Activated CD4-positive, alpha-beta memory T cell treated with anti-CD3 and anti-CD28 coated beads, Interleukin-2, amount 10 ng/mL, durations not matched to agents 7 days and 5 days (primary cell): ENCODE measurements around the gene EEF1E1. TPM values are rescaled to one million over a fixed set of nuclear protein-coding genes. Genes with fewer than 3 reads are reported as not detected.

Experiments used
- CTCF ChIA-PET: fragments of 350-600 bp; sonication (Branson Sonifier 250); formaldehyde crosslinking; loops from one replicate; lab custom pipeline; 2021; ENCODE audit warnings: antibody characterized with exemption, inconsistent platforms; lab: Charles Lee
- POLR2A ChIA-PET: fragments of 350-600 bp; sonication (Branson Sonifier 250); formaldehyde crosslinking; loops from one replicate; lab custom pipeline; 2021; ENCODE audit warnings: antibody characterized with exemption; lab: Charles Lee
- DNase-seq: peaks from one replicate; pipeline ENCODE4 v3.0.0-alpha.2; 2020
- H3K27ac Mint-ChIP-seq: one replicate; pipeline ENCODE4 v1.8.0; 2021; ENCODE audit warnings: mild to moderate bottlenecking, mixed read lengths
- H3K27me3 Mint-ChIP-seq: one replicate; pipeline ENCODE4 v1.8.0; 2021; ENCODE audit warnings: mixed read lengths
- H3K36me3 Mint-ChIP-seq: one replicate; pipeline ENCODE4 v1.8.0; 2021; ENCODE audit warnings: low read depth, mixed read lengths
- H3K4me1 Mint-ChIP-seq: one replicate; pipeline ENCODE4 v1.8.0; 2021; ENCODE audit warnings: mixed read lengths
- H3K4me3 Mint-ChIP-seq: one replicate; pipeline ENCODE4 v1.8.0; 2021; ENCODE audit warnings: mild to moderate bottlenecking, mixed read lengths
- H3K9me3 Mint-ChIP-seq: one replicate; pipeline ENCODE4 v1.8.0; 2021; ENCODE audit warnings: mixed read lengths
- total RNA-seq, 2 experiments: library from RNA; stranded (reverse); gene quantifications; one replicate each; pipeline ENCODE4 v1.2.3, GENCODE V29; 2021

The EEF1E1 gene
- total RNA-seq, 2 experiments from 2014 or later: 29.8 to 30.0 TPM

DNA sequence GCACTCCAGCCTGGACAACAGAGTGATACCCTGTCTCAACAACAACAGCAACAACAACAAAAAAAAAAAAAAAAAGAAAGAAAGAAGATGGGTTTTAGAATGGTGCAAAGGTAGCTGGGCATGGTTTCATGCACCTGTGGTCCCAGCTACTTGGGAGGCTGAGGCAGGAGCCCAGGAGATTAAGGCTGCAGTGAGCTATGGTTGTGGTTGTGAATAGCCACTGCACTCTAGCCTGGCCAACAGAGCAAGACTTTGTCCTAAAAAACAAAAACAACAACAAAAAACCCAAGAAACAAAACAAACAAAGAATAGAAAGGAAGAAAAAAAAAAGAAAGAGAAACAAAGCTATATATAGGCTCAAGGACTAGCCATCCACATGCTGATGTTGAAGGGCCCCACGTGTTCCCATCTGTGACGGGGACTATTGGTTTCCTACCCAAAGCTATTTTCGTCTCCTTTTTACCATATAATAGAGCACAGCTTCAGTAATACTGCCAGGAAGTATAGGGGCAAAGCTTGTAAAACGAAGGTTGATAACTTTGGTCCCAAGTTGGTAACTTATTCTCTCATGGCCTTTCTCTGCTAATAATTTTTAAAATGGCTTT is 7.9 kb upstream of the EEF1E1 start:
- Mint-ChIP-seq H3K36me3 (no peaks in the 10 kb centered on the region), H3K4me1 (no peaks in the 10 kb centered on the region), H3K27me3 (peaks cover 13% of the 10 kb centered on the region), H3K9me3 (no peaks in the 10 kb centered on the region), H3K4me3 (no peak overlapping the region), H3K27ac (no peak overlapping the region)
- ChIA-PET POLR2A (no interaction called here), CTCF (no interaction called here)
- DNase-seq: no peak

GRCh38 chr6:8108759-8109539 is 6.6 kb upstream of the EEF1E1 start:
- H3K36me3 Mint-ChIP-seq: no peaks in the 10 kb centered on the region

GRCh38 chr6:8108031-8108660 is 5.8 kb upstream of the EEF1E1 start:
- ChIA-PET CTCF (no interaction called here), POLR2A (no interaction called here)
- Mint-ChIP-seq H3K27me3 (peaks cover 13% of the 10 kb centered on the region), H3K4me3 (no peak overlapping the region), H3K9me3 (no peaks in the 10 kb centered on the region), H3K27ac (no peak overlapping the region), H3K4me1 (no peaks in the 10 kb centered on the region), H3K36me3 (no peaks in the 10 kb centered on the region)
- no peak for DNase-seq

More at GRCh38 chr6:8108759-8109539, 6.6 kb upstream of the EEF1E1 start:
- DNase-seq: no peak
- Mint-ChIP-seq H3K27ac (no peak overlapping the region), H3K4me3 (no peak overlapping the region), H3K4me1 (no peaks in the 10 kb centered on the region), H3K27me3 (peaks cover 13% of the 10 kb centered on the region), H3K9me3 (no peaks in the 10 kb centered on the region)
- ChIA-PET CTCF (no interaction called here), POLR2A (no interaction called here)

GRCh38 chr6:8105791-8106190 is 3.4 kb upstream of the EEF1E1 start:
- Mint-ChIP-seq H3K4me1 (peaks cover 16% of the 10 kb centered on the region), H3K9me3 (no peaks in the 10 kb centered on the region)
- CTCF ChIA-PET: no interaction called here

GRCh38 chr6:8103726-8104125 is 1.4 kb upstream of the EEF1E1 start:
- Mint-ChIP-seq H3K4me1 (peaks cover 34% of the 10 kb centered on the region), H3K4me3 (no peak overlapping the region), H3K27me3 (peaks cover 13% of the 10 kb centered on the region), H3K9me3 (no peaks in the 10 kb centered on the region), H3K36me3 (peaks cover 7% of the 10 kb centered on the region), H3K27ac (no peak overlapping the region)
- POLR2A ChIA-PET: no interaction called here
- no peak for DNase-seq
- CTCF ChIA-PET: no interaction called here

More at GRCh38 chr6:8105791-8106190, 3.4 kb upstream of the EEF1E1 start:
- POLR2A ChIA-PET: no interaction called here
- DNase-seq: no peak
- Mint-ChIP-seq H3K27me3 (peaks cover 13% of the 10 kb centered on the region), H3K36me3 (no peaks in the 10 kb centered on the region), H3K4me3 (no peak overlapping the region), H3K27ac (no peak overlapping the region)

DNA sequence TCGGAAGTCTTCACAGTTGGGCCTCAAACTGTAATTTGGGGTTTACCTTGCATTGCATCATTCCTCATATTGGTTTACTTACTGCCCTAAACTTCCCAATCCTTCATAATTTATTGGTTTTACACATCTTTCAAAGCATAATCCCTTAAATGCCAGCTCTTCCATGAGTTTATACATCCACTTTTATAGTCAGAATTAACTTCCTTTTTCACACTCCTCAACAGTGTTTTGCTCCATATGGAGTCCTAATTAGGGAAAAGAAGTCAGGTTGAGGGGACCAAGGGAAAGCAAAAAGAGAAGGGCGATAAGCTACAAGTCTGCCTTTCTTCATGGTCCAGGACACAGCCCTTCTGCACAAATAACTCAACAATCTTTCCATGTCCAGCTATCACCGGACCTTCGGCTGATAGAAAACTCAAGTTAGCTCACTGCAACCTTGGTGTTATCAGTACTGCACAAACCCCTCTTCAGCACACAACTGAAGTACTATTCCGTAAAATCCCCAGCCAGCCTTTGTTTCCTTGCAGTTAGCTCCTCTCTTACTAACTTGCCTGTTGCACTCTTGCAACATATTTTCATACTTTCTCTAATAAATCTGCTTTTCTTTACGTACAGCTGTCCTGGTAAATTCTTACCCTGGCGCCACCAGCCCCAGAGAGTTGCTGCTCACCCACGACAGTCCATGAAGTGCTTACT is 2.0 kb downstream of the EEF1E1 start:
- Mint-ChIP-seq H3K36me3 (peaks cover 21% of the 10 kb centered on the region), H3K9me3 (no peaks in the 10 kb centered on the region), H3K4me1 (peaks cover 39% of the 10 kb centered on the region), H3K4me3 (peak overlapping the region; percentile 43), H3K27ac (peak overlapping the region; percentile 51), H3K27me3 (peaks cover 3% of the 10 kb centered on the region)
- DNase-seq: no peak
- ChIA-PET CTCF (interaction anchor here (1.0 kb wide), 1 partner anchor 41 kb away, joined by 4 read pairs; no protein-coding TSS in a partner anchor), POLR2A (interaction anchor here (2.8 to 3.9 kb wide), 2 partner anchors 15 to 35 kb away, joined by 15 to 72 read pairs; partner anchors contain the start of gene BLOC1S5)

DNA sequence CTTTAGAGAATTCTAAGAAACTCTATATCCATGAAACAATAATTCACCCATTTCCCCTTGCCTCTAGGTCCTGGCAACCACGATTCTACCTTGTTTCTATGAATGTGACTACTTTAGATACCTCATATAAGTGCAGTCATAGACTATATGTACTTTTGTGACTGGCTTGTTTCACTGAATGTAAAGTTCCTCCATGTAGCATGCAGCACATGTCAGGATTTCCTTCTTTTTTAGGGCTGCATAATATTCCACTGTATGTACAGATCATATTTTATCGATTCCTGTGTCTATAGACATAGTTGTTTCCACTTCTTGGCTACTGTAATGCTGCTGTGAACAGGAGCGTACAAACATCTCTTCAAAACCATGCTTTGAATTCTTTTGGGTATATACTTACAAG is 11.7 kb downstream of the EEF1E1 start:
- Mint-ChIP-seq H3K36me3 (peaks cover 73% of the 10 kb centered on the region), H3K27ac (no peak overlapping the region), H3K9me3 (peaks cover 9% of the 10 kb centered on the region), H3K4me3 (no peak overlapping the region), H3K27me3 (no peaks in the 10 kb centered on the region), H3K4me1 (peaks cover 11% of the 10 kb centered on the region)
- POLR2A ChIA-PET: no interaction called here
- no peak for DNase-seq
- CTCF ChIA-PET: no interaction called here

GRCh38 chr6:8088886-8089285 is 13.5 kb downstream of the EEF1E1 start:
- H3K27ac Mint-ChIP-seq: no peak overlapping the region
- H3K36me3 Mint-ChIP-seq: peaks cover 61% of the 10 kb centered on the region
- DNase-seq: no peak
- H3K4me3 Mint-ChIP-seq: no peak overlapping the region
- peaks cover 9% of the 10 kb centered on the region for H3K9me3 Mint-ChIP-seq
- H3K4me1 Mint-ChIP-seq: peaks cover 11% of the 10 kb centered on the region
- H3K27me3 Mint-ChIP-seq: no peaks in the 10 kb centered on the region
- CTCF ChIA-PET: no interaction called here
- POLR2A ChIA-PET: no interaction called here

- CTCF ChIA-PET: no interaction called here
- peaks cover 16% of the 10 kb centered on the region for H3K4me1 Mint-ChIP-seq
- H3K9me3 Mint-ChIP-seq: peaks cover 9% of the 10 kb centered on the region
- peaks cover 63% of the 10 kb centered on the region for H3K36me3 Mint-ChIP-seq
- H3K4me3 Mint-ChIP-seq: no peak overlapping the region
- H3K27ac Mint-ChIP-seq: no peak overlapping the region
- DNase-seq: no peak
- POLR2A ChIA-PET: interaction anchor here (0.8 kb wide), 1 partner anchor 15 kb away, joined by 3 read pairs; the partner anchor contains the start of gene EEF1E1
- H3K27me3 Mint-ChIP-seq: no peaks in the 10 kb centered on the region
Observed at GRCh38 chr6:8087870-8088754, 14.2 kb downstream of the EEF1E1 start.

GRCh38 chr6:8086755-8087306 is 15.5 kb downstream of the EEF1E1 start:
- peaks cover 63% of the 10 kb centered on the region for H3K36me3 Mint-ChIP-seq
- ChIA-PET POLR2A (interaction anchor here (3.4 kb wide), 1 partner anchor 14 kb away, joined by 15 read pairs; the partner anchor contains the start of gene EEF1E1), CTCF (no interaction called here)
- H3K4me1 Mint-ChIP-seq: peaks cover 20% of the 10 kb centered on the region
- peaks cover 9% of the 10 kb centered on the region for H3K9me3 Mint-ChIP-seq
- H3K4me3 Mint-ChIP-seq: no peak overlapping the region
- peak overlapping the region; percentile 32 for H3K27ac Mint-ChIP-seq
- no peak for DNase-seq
- H3K27me3 Mint-ChIP-seq: no peaks in the 10 kb centered on the region

- Mint-ChIP-seq H3K4me1 (peaks cover 24% of the 10 kb centered on the region), H3K27ac (no peak overlapping the region), H3K27me3 (no peaks in the 10 kb centered on the region), H3K9me3 (peaks cover 4% of the 10 kb centered on the region), H3K36me3 (peaks cover 51% of the 10 kb centered on the region), H3K4me3 (no peak overlapping the region)
- no peak for DNase-seq
- ChIA-PET POLR2A (interaction anchor here (1.0 to 3.4 kb wide), 2 partner anchors 16 to 21 kb away, joined by 4 to 15 read pairs; partner anchors contain the start of genes BLOC1S5 and EEF1E1), CTCF (interaction anchor here (0.9 to 1.4 kb wide), 3 partner anchors 17 to 27 kb away, joined by 3 read pairs; partner anchors contain the start of genes BLOC1S5 and EEF1E1)
Observed at GRCh38 chr6:8085053-8085511, 17.3 kb downstream of the EEF1E1 start.
